NCI-H2227 (cell line): ENCODE measurements around the gene TRPM8.
"Not testable (repeated sequence)": the region's sequence is repeated elsewhere in the genome, so short reads cannot be mapped to it uniquely, and the experiment has no call there.

ENCODE experiments used
- DNase-seq: peaks from one replicate; lab custom pipeline; 2025; ENCODE audit not compliant: unreplicated experiment; lab: John Stamatoyannopoulos, UW

The TRPM8 gene

GRCh38 chr2:233935426-233935825 is 18.3 kb downstream of the TRPM8 start:
- no peak for DNase-seq

DNA sequence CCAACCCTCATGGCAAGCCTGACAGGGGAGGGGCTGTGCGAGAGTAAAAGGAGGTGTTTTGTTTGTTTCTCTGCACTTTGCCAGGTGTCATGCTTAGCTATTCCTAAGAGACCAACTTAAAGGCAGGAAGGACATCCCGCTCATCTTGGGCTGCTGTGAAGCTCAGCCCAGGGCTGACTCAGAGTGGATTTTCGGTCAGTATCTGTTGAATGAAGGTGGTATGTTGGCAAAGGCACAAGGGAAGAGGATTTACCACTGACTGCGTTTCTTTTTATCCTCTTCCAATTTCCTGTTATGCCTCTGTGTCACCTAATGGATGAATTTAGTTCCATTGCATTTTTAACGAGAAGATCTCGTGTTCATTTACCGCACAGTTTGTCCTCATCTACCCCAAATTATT is 18.9 kb downstream of the TRPM8 start:
- DNase-seq = no peak

GRCh38 chr2:233938676-233939370 is 21.6 kb downstream of the TRPM8 start:
- peak; percentile 35 for DNase-seq

GRCh38 chr2:233940376-233941276 is 23.5 kb downstream of the TRPM8 start:
- DNase-seq = no peak

DNA sequence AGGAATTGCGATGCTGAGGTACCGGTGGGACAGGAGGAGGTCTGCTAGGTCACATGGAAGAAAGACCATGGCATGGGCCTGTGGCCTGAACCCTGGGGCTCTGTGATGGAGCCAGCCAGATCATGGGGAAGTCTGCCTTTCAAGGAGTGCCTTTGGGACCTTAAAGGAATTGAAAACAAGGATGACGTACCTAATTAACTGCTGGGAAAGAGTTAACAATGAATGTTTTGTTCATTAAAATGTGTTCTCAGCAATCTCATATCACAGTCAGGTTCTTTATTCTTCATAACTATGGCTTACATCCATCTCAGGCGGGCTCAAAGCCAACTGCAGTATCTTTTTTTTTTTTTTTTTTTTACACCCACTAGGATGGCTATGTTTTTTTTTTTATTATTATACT is 25.6 kb downstream of the TRPM8 start:
- DNase-seq = no peak

GRCh38 chr2:233944269-233944668 is 27.1 kb downstream of the TRPM8 start:
- no peak for DNase-seq

DNA sequence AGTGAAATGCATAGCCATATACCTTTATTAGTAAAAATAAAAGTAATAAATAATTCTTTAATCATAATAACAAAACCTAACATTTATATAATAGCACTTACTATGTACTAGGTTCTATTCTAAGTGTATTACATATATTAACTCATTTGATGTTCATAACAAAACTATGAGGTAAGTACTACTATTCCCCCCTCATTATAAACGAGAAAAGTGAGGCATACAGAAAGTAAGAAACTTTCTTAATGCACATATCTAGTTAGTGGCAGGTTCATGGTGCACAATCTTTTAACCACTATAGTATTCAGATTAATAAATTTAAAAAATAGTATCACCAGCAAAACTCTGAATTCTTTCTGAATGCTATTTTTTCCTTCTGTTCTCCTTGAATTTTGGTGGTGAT is 27.5 kb downstream of the TRPM8 start:
- no peak for DNase-seq

- no peak for DNase-seq
These were observed 28.0 kb downstream of the TRPM8 start for GRCh38 chr2:233945146-233945545.

DNA sequence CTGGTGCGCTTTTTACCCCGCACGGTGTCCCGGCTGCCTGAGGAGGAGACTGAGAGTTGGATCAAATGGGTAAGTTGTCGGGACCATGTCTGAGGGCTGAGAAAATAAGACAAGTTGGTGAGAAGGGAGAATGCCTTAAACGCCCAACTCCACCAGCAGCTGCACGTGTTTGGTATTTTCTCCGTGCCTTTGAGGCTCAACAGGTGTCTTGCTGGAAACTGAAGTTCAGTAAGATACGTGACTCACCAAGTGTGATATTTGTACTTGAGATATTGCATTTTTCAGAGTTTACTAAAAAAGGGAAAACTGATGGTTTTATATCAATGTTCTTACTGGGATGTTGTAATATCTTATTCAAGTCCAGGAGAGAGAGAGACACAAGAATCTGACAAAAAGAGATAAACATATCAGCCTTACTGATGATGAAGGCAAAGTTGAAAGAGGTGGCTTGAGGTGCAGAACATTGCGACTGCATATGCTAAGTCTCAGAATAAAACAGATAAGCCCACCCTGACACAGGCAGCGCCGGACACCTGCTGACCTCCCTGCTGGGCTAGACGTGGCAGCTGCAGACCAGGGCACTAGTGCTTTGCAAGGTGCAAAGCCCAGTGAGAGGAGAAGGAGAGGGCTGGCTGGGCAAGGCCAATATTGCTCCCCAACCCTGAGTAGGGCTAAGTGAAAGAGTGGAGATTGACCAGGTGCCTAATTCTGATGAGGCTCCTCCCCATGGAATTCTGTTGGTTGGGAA is 33.1 kb downstream of the TRPM8 start:
- no peak for DNase-seq

DNA sequence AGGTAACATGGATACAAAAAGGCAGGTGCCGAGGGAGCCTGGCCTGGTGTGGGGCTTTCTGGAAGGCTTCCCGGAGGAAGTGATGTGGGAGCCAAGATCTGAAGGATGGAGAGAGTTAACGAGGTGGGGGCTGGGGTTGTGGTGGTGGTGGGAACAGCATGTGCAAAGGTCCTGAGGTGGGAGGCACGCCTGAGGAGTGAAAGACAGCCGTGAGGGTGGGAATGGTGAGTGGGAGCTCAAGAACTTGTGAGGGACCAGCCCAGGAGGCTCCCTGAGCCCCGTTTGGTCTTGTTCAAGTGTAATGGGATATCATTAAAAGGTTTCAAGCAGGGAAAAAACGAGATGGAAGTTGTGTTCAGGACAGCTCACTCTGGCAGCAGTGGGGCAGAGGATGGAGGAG is 35.2 kb downstream of the TRPM8 start:
- no peak for DNase-seq

GRCh38 chr2:233953087-233953801 is 36.1 kb downstream of the TRPM8 start:
- DNase-seq = peak; percentile 75

DNA sequence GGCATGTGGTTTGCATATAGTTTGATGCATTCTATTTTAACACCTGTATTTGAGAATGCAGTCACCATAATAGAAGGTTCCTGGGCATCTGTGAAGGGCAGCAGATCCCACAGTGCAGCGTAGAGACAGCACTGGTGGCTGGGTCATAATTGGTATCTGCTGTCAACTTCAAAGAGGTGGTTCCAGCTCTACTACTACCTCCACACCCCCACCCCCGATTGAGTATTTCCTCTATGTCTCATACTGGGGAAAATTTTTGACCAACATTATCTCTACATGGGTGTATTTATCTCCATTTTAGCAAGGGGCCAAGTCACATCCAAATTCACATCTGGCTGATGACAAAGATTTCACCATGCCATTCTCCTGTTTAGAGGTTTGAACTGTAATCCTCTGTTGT is 43.0 kb downstream of the TRPM8 start:
- DNase-seq = no peak

- DNase-seq = no peak
These were observed 44.7 kb downstream of the TRPM8 start for GRCh38 chr2:233961905-233962304.

DNA sequence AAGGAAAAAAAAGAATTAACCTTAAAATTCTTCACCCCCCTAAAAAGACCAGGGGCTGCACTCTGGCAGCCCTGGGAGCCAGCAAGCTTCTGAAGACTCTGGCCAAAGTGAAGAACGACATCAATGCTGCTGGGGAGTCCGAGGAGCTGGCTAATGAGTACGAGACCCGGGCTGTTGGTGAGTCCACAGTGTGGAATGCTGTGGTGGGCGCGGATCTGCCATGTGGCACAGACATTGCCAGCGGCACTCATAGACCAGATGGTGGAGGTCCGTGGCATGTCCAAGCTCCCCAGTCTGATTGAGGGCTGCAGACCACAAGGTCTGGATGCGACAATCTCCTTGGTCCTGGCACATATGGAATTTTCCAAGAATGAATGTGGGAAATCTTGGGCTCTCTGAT is 47.4 kb downstream of the TRPM8 start:
- no peak for DNase-seq

GRCh38 chr2:233965032-233965603 is 47.9 kb downstream of the TRPM8 start:
- DNase-seq = no peak

DNA sequence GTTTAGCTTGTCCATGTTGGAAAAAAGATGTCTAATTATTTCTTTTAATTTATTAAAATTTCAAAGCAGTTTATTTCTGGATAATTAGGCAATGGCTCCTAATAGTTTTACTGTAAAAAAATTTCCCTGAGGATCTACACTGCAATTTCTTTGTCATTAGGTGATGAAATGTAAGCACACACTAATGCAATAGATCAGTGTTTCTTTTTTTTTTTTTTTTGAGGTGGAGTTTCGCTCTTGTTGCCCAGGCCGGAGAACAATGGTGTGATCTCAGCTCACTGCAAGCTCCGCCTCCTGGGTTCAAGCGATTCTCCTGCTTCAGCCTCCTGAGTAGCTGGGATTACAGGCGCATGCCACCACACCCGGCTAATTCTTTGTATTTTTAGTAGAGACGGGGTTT is 48.5 kb downstream of the TRPM8 start:
- not testable (repeated sequence) for DNase-seq

GRCh38 chr2:233966388-233966787 is 49.2 kb downstream of the TRPM8 start:
- no peak for DNase-seq

GRCh38 chr2:233967164-233967563 is 50.0 kb downstream of the TRPM8 start:
- DNase-seq = no peak

DNA sequence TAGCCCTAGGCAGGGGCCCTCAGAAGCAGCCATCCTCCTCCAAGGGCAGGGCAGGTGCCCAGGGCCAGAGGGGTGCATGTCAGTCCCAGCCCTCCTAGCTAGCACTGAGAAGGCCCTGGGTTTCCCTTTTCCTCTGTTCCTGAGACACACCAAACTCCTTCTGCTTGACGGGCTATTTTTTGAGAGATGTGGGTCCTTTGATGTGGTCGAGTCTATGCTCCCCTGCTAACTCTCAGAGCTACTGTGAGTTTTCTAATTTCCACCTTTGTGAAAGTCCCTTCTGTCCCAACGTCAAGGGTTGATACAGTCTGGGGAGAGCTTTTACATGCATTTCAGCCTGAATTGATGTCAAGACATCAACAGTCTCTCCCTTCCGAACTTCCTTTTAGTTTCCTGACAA is 51.4 kb downstream of the TRPM8 start:
- no peak for DNase-seq

DNA sequence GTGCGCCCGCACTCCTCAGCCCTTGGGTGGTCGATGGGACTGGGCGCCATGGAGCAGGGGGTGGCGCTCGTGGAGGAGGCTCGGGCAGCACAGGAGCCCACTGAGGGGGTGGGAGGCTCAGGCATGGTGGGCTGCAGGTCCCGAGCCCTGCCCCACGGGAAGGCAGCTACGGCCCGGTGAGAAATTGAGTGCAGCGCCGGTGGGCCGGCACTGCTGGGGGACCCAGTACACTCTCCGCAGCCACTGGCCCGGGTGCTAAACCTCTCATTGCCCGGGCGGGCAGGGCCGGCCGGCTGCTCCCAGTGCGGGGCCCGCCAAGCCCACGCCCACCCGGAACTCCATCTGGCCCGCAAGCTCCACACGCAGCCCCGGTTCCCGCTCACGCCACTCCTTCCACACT is 55.3 kb downstream of the TRPM8 start:
- not testable (repeated sequence) for DNase-seq
